ENCODE data around the gene C1QTNF3. TPM values are rescaled to one million over a fixed set of nuclear protein-coding genes. Genes with fewer than 3 reads are reported as not detected.
A peak's percentile ranks its signal among the peaks of the same experiment; 100 is the strongest.
"Not testable (repeated sequence)": the region's sequence is repeated elsewhere in the genome, so short reads cannot be mapped to it uniquely, and the experiment has no call there.

Gene C1QTNF3
- polyA plus RNA-seq, 4 donors = 54.3 to 65.6 (median 58.5) TPM

DNA sequence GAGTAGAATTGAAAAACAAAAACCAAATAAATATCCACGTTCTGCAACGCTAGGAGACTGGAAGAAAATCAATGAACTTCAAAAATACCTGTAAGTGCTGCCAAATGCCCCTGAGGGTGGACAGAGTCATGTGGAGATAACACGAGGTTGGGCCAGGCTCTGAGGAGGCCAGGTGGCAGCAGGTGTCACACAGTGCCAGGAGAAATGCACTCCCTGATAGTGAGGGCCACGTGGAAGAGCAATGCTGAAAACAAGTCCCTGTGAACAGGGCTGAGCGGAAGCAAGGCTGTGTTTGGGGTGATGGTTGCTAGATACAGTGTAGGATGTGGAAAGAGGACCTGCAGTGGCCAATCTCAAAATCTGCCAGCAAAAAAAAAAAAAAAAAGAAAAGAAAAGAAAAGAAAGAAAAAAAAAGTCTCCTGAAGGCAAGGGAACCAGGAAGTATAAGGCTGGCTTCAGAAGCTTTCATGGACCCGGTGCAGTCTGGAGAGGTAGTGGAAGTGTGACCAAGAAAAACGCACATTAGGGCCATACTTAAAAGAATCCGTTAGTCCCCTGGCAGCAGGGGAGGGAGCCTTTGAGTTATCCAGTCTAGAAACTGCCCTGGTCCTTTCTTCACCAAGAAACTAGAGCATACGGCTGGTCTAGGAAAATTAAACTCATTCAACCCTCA, 16.8 kb downstream of the C1QTNF3 start:
- DNase-seq (ENCODE audit: low read depth in 4 of 4, low spot score in 3 of 4) = no peak

DNA sequence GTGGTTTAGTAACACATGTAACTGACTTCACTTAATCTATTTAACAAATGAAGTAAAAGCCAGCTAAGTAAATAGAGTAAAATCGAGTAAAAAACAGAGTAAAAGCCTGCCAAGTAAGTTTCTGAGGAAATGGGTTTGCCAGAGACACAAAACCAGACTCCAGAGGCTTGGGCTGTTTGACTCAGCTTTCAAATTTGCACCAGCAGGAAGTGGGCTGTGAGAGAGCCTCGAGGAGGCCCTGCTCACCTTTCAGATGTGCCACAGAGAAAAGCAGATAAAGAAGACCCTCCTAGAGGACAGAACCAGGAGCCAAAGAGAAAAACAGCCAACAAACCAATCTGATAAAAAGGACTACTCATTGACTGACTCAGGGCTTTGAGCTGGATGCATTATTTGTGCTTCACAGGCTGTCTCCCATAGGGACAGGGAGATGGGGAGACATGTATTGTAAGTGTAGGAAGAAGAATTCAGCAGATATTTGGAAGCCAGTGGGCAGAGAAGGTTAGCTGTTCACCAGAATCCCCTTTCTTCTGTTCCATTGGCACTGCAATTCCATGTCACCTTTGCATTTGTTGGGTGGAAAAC, 20.8 kb downstream of the C1QTNF3 start:
- DNase-seq (ENCODE audit: low read depth in 4 of 4, low spot score in 3 of 4) = no peak

GRCh38 chr5:34021334-34021733, 21.7 kb downstream of the C1QTNF3 start:
- no peak for DNase-seq (ENCODE audit: low read depth in 4 of 4, low spot score in 3 of 4)

DNA sequence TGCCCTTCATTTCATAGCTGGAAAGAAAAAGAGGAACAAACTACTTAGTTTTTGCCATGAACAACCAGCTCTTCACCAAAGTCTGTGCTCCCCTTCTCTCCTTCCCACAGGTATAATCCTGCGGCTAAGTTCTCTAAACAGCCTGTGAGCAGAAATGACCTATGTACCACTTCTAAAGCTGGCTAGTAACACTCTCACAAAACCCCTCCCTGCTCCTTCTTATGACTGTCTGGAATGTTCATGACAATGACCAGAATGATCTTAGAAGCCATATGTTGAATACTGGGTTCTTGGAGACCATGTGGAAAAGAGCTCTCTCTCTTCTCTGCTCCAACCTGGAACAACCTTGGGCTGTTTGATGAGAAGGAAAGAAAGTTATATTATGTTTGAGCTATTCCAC, 22.3 kb downstream of the C1QTNF3 start:
- DNase-seq (ENCODE audit: low read depth in 4 of 4, low spot score in 3 of 4) = no peak

DNA sequence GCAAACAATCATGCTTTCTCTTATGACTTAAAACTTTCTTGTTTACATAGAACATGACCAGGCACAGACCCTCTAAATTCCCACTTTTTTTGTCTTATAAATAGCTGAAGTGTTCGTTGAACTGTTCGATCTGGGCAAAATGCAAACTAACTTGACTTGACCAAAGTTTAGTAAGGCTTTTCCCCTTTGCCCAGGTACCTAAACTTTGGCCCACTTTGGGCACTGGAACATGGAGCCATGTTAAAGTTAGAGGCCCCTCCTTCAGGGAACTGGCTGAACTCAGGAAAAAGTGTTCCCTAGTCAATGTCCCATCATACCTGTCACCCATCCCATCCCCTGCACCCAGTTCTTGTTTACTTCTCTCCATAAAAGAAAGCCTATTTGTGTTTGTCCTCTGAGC, 25.8 kb downstream of the C1QTNF3 start:
- DNase-seq (ENCODE audit: low read depth in 4 of 4, low spot score in 3 of 4) = no peak

- no peak for DNase-seq (ENCODE audit: low read depth in 4 of 4, low spot score in 3 of 4)
Measured at GRCh38 chr5:34016750-34017149, 26.3 kb downstream of the C1QTNF3 start.

GRCh38 chr5:34016222-34016621, 26.8 kb downstream of the C1QTNF3 start:
- DNase-seq (ENCODE audit: low read depth in 4 of 4, low spot score in 3 of 4) = no peak

DNA sequence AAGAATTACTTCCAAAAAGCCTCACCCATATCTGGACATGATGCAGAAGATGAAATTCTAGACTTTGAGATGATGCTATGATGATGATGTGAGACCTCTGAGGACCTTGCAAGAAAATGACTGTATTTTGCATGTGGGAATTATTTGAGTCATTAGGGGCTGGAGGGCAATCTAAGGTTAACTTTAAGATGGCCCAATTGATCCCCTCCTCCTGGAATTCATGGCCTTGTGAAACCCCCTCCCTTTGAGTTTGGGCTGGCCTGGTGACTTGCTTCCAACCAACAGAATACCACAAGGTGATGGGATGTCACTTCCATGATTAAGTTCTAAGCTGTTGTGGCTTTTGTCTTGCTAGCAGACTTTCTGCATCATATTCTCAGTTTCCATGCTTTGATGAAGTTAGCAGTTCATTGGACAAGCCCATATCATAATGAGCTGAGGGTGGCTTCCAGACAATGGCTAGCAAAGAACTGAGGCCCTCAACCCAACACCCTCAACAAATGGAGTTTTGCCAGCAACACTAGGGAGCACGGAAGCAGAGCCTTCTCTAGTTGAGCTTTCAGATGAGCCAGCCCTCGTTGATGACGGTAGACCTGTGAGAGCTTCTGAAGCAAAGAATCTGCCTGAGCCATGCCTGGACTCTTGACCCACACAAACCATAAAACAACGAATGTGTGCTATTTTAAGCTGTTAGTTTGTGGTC, 27.7 kb downstream of the C1QTNF3 start:
- DNase-seq (ENCODE audit: low read depth in 4 of 4, low spot score in 3 of 4) = no peak

DNA sequence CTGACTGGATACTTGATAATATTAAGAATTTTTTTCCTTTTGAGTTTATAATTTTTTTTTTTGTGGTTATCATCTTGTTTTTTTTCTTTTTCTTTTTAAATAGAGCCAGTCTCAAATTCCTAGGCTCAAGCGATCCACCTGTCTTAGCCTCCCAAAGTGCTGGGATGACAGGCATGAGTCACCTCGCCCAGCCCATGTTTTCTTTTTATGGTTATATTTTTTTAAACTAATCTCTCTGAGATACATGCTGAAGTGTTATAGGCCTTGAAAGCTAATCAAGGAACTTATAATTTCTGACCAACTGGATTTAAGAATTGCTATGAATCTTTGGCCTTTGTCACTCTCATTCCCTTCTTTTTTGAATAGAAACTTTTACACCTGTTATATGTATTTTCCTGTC, 28.4 kb downstream of the C1QTNF3 start:
- no peak for DNase-seq (ENCODE audit: low read depth in 4 of 4, low spot score in 3 of 4)

DNA sequence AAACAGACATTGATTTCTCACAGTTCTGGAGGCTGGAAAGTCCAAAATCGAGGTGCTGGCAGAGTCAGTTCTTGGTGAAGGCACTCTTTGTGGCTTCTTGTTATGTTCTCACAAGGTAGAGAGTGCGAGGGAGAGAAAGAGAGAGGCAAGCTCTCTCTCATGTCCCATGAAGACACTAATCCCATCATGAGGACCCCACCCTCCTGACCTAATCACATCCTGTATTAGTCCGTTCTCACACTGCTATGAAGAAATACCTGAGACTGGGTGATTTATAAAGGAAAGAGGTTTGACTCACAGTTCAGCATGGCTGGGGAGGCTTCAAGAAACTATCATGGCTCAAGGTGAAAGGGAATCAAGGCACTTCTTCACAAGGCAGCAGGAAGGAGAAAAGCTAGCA, 29.5 kb downstream of the C1QTNF3 start:
- no peak for DNase-seq (ENCODE audit: low read depth in 4 of 4, low spot score in 3 of 4)

DNA sequence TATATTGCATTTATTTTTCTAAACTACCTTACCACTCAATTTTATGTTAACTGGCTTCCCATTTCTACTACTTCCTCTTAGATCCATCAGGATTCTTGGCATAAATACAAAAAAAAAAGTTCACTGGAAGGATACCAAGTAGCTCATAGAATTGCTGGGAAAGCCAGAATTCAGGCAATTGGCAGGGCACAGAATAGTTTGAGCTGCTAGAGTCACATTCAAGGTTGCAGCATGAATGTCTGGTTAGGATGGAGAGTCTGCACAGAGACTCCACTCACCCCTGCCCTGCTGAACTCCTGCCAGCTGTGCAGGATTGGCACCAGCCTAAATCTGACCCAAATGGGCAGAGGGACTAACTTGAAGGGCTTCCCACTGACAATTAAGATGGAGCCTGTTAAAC, 30.2 kb downstream of the C1QTNF3 start:
- no peak for DNase-seq (ENCODE audit: low read depth in 4 of 4, low spot score in 3 of 4)

DNA sequence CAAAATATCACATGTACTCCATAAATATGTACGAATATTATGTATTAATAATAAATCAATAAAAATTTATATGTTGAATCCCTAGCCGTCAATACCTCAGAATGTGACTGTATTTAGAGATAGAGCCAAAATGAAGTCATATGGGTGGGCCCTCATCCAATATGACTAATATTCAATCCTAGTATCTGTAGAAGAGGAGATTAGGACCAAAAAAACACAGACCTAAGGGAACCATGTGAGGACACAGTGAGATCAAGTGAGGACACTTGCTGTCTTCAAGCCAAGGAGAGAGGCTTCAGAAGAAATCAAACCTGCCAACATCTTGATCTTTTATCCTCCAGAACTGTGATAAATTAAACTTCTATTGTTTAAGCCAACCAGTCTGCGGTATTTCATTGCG, 31.5 kb downstream of the C1QTNF3 start:
- no peak for DNase-seq (ENCODE audit: low read depth in 4 of 4, low spot score in 3 of 4)

DNA sequence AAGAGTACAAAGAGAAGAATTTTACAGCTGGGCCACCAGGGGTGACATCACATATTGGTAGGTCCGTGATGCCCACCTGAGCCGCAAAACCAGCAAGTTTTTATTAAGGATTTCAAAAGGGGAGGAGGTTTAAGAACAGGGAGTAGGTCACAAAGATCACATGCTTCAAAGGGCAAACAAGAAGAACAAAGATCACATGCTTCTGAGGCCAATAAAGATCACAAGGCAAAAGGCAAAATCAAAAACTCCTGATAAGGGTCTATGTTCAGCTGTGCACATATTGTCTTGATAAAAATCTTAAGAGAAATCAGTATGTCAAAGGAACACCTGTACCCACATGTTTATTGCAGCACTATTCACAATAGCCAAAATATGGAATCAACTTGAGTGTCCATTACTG, 32.9 kb downstream of the C1QTNF3 start:
- not testable (repeated sequence) for DNase-seq (ENCODE audit: low read depth in 4 of 4, low spot score in 3 of 4)

- DNase-seq (ENCODE audit: low read depth in 4 of 4, low spot score in 3 of 4) = no peak
Measured at GRCh38 chr5:34009610-34010009, 33.4 kb downstream of the C1QTNF3 start.

- no peak for DNase-seq (ENCODE audit: low read depth in 4 of 4, low spot score in 3 of 4)
Measured at GRCh38 chr5:34008802-34009201, 34.2 kb downstream of the C1QTNF3 start.

- DNase-seq (ENCODE audit: low read depth in 4 of 4, low spot score in 3 of 4) = peak; percentile 89 to 95 (median 92)
Measured at GRCh38 chr5:34007621-34008600, 35.1 kb downstream of the C1QTNF3 start, which contains the start of gene AMACR. AMACR (minus strand) TSS chr5:34008050; CDS start chr5:34008019, 31 bp downstream.

- no peak for DNase-seq (ENCODE audit: low read depth in 4 of 4, low spot score in 3 of 4)
Measured at GRCh38 chr5:34007201-34007620, 35.8 kb downstream of the C1QTNF3 start.

DNA sequence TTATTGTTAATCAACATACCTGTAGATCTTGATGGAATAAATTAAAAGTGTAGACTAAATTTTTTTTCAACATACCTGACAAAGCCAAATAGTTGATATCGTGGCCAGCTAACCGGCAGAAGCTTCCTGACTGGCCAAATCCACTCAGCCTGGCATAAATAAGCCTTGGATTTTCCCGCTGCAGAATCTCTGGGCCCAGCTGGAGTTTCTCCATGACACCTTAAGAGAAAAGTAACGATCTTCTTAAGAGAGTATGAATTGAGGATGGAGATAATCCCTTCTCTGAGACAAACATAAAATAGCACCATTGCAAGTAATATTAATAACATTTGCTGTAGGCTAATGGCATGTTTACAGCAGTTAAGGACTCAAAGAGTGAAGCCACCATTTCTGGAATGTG, 37.3 kb downstream of the C1QTNF3 start:
- DNase-seq (ENCODE audit: low read depth in 4 of 4, low spot score in 3 of 4) = no peak

DNA sequence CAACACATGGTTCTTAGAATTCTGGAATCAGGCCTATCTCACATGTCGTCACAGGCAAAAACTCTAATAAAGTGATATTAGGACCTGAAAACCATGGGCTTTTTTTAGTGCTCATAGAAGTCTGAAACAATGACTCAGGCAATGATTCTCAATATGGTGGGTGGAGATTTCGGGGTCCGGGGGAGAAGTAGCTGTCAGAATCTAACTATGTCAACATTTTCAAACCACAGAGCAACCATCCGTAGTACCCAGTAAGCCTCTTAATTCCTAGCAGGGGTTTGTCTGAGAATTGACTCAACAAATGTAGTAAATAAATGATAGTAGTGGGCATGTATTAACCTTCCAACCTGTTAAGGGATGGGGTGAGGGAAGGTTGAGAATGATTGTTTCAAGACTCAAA, 37.8 kb downstream of the C1QTNF3 start:
- no peak for DNase-seq (ENCODE audit: low read depth in 4 of 4, low spot score in 3 of 4)

DNA sequence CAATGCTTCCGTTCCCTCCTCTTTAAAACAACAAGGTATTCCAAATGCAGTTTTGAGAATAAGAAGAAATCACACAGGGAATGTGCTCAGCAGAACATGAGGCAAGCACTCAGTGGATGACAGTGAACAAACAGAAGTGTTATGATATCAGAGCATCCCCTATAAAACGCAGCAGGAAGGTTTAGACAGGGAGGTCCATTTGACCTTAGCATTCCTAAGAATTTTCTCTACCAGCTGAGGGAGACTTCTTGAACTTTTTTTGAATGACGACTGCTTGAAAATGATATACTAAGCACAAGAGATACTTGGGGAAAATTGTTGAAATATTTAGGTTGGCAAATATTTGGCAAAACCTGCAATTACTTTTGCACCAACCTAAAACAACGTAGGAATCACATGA, 39.1 kb downstream of the C1QTNF3 start:
- DNase-seq (ENCODE audit: low read depth in 4 of 4, low spot score in 3 of 4) = no peak

All from right renal pelvis (tissue), 4 donors.